HAP-1 (cell line): ENCODE data around the gene PRR16.

Experiments used
- DNase-seq, 2 experiments: peaks; one replicate each; pipeline ENCODE4 v3.0.0-alpha.2; 2016 to 2020; ENCODE audit warnings: low spot score in 2 of 2
- H3K27me3 ChIP-seq: fragments of 250-450 bp; sonication (Bioruptor Pico); 2 replicates; pipeline ENCODE4 v1.5.1; 2020; ENCODE audit warnings: low read depth, mild to moderate bottlenecking, moderate library complexity
- H3K36me3 ChIP-seq: fragments of 250-450 bp; sonication (Bioruptor Pico); replicated peaks from 2 replicates; pipeline ENCODE4 v1.5.1; 2020; ENCODE audit warnings: mild to moderate bottlenecking
- H3K4me1 ChIP-seq: fragments of 250-450 bp; sonication (Bioruptor Pico); 2 replicates; pipeline ENCODE4 v1.5.1; 2020; ENCODE audit warnings: mild to moderate bottlenecking
- H3K4me3 ChIP-seq: fragments of 250-450 bp; sonication (Bioruptor Pico); 2 replicates; pipeline ENCODE4 v1.5.1; 2020; ENCODE audit warnings: mild to moderate bottlenecking, moderate library complexity
- H3K9me3 ChIP-seq: fragments of 250-450 bp; sonication (Bioruptor Pico); 2 replicates; pipeline ENCODE4 v1.5.1; 2020; ENCODE audit warnings: mild to moderate bottlenecking, moderate library complexity
- in situ Hi-C: fragments of 300-500 bp; cut with MboI; formaldehyde crosslinking; loops from 3 replicates; pipeline ENCODE4 v1.14.3; 2020; ENCODE audit warnings: low sequenced_read_pairs, inconsistent platforms, mixed read lengths

The PRR16 gene

DNA sequence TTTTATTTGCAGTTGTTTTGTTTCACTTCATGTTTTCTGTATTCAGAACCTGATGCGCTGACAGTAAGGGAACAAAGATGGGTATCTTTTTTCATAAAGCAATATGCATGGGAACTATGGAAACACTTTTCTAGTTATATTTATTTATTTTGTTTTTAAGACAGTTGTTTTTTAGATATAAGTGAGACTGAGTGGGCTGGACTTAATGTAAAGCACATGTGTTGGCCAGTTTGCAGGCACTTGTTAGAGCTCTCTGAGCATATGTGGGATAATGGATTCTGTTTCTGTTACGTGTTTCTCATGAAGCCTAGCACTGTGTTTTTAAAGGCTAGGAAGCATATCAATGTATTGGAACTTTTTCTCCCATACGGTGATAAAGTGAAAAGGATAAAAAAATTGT is 164.1 kb downstream of the PRR16 start:
- Histone ChIP-seq H3K4me1 (peaks cover 5% of the 10 kb centered on the region), H3K9me3 (no peaks in the 10 kb centered on the region), H3K36me3 (no peaks in the 10 kb centered on the region), H3K4me3 (no peak overlapping the region), H3K27me3 (no peaks in the 10 kb centered on the region)
- in situ Hi-C loops: no loop called here
- DNase-seq: no peak

DNA sequence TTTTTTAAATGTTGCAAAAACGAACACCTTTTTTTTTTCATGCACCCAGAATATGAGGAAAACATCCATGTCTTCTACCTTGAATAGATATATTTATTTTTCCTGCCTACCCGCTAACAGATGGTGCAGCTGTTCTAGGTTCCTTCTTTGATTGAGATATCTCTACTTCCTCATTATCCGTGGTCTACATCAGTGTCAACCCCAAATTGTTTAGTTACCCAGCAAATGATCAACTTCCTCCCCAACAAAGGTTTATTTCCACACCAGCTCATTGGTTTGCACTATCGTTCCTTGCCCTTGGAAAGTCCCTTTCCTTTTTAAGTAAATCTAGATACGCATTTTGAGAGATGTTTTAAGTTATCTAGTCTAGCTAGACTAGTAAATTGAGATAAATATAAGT is 166.4 kb downstream of the PRR16 start:
- no peaks in the 10 kb centered on the region for H3K27me3 ChIP-seq
- H3K4me1 ChIP-seq: peaks cover 5% of the 10 kb centered on the region
- DNase-seq: no peak
- no peaks in the 10 kb centered on the region for H3K9me3 ChIP-seq
- H3K36me3 ChIP-seq: no peaks in the 10 kb centered on the region
- in situ Hi-C loops: no loop called here
- no peak overlapping the region for H3K4me3 ChIP-seq

DNA sequence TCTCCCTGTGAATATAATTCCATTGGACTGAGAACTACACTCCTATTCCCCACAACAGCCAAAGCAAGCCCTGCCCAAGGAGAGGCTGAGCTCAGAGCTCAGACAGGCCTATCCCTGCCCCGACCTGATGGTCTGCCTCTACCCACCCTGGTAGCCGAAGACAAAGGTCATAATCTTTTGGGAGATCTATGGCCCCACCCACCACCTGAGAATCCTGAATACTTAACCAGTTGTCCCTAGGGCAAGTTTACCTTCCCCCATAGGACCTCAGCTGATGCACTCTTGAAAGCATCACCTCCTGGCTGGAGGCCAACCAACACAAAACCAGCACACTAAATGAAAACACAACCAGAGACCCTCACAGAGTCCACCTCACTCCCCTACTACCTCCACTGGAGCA is 167.5 kb downstream of the PRR16 start:
- DNase-seq: no peak
- in situ Hi-C loops: no loop called here
- no peak overlapping the region for H3K4me3 ChIP-seq
- H3K27me3 ChIP-seq: no peaks in the 10 kb centered on the region
- H3K9me3 ChIP-seq: no peaks in the 10 kb centered on the region
- H3K4me1 ChIP-seq: peaks cover 5% of the 10 kb centered on the region
- H3K36me3 ChIP-seq: no peaks in the 10 kb centered on the region

GRCh38 chr5:120632430-120632829 is 168.3 kb downstream of the PRR16 start:
- no peak for DNase-seq
- Histone ChIP-seq H3K4me1 (no peaks in the 10 kb centered on the region), H3K27me3 (no peaks in the 10 kb centered on the region), H3K4me3 (no peak overlapping the region), H3K36me3 (no peaks in the 10 kb centered on the region), H3K9me3 (no peaks in the 10 kb centered on the region)
- in situ Hi-C loops: no loop called here

DNA sequence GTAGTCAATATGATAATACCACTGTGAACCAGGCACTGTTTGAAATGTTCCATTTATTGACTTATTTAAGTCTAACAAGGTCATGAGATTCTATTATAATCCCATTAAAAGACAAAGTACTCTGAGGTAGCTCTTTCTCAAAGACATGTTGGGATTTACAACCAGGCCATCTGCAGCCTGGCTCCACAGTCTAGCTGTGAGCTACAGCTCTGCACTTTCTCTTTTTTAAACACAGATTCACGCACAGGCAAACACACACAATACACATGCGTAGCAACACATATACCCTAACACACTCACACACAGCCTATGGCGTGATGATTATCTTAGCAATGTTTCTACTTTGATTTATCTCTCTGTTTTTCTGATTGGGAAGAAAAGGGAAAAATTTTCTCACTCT is 174.3 kb downstream of the PRR16 start:
- no peak for DNase-seq
- Histone ChIP-seq H3K36me3 (no peaks in the 10 kb centered on the region), H3K27me3 (no peaks in the 10 kb centered on the region), H3K9me3 (no peaks in the 10 kb centered on the region), H3K4me3 (no peak overlapping the region), H3K4me1 (no peaks in the 10 kb centered on the region)
- in situ Hi-C loops: no loop called here

GRCh38 chr5:120640778-120641177 is 176.7 kb downstream of the PRR16 start:
- Histone ChIP-seq H3K36me3 (no peaks in the 10 kb centered on the region), H3K4me3 (no peak overlapping the region), H3K9me3 (no peaks in the 10 kb centered on the region), H3K4me1 (peaks cover 8% of the 10 kb centered on the region), H3K27me3 (no peaks in the 10 kb centered on the region)
- in situ Hi-C loops: no loop called here
- DNase-seq: no peak

- DNase-seq: no peak
- peaks cover 22% of the 10 kb centered on the region for H3K4me1 ChIP-seq
- no peaks in the 10 kb centered on the region for H3K27me3 ChIP-seq
- H3K4me3 ChIP-seq: no peak overlapping the region
- no peaks in the 10 kb centered on the region for H3K9me3 ChIP-seq
- in situ Hi-C loops: no loop called here
- no peaks in the 10 kb centered on the region for H3K36me3 ChIP-seq
Observed at GRCh38 chr5:120644516-120644915, 180.4 kb downstream of the PRR16 start.

- H3K36me3 ChIP-seq: no peaks in the 10 kb centered on the region
- peak; percentile 31 to 76 for DNase-seq
- in situ Hi-C loops: no loop called here
- no peak overlapping the region for H3K4me3 ChIP-seq
- no peaks in the 10 kb centered on the region for H3K27me3 ChIP-seq
- H3K4me1 ChIP-seq: peaks cover 35% of the 10 kb centered on the region
- no peaks in the 10 kb centered on the region for H3K9me3 ChIP-seq
Observed at GRCh38 chr5:120655828-120656435, 191.8 kb downstream of the PRR16 start.

DNA sequence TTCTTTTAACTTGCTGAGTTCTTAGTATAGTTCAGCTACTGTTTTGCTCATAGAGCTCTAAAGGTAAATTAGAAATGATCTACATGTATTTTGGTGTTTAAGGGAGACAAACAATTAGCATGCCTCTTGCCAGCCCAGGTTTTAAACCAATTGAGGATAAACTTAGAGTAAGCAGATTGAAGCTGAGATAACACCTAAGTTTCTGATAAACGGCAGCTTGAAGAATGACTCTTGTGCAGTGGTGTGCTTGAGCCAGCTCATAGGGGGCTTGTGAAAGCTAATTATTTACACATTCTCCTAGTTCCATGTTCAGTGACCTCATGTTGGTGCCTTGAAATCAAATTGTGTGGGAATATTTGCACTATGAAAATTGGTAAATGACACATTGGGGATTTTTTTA is 193.0 kb downstream of the PRR16 start:
- Histone ChIP-seq H3K9me3 (no peaks in the 10 kb centered on the region), H3K4me1 (peaks cover 39% of the 10 kb centered on the region), H3K36me3 (no peaks in the 10 kb centered on the region), H3K27me3 (no peaks in the 10 kb centered on the region), H3K4me3 (no peak overlapping the region)
- in situ Hi-C loops: no loop called here
- no peak for DNase-seq

DNA sequence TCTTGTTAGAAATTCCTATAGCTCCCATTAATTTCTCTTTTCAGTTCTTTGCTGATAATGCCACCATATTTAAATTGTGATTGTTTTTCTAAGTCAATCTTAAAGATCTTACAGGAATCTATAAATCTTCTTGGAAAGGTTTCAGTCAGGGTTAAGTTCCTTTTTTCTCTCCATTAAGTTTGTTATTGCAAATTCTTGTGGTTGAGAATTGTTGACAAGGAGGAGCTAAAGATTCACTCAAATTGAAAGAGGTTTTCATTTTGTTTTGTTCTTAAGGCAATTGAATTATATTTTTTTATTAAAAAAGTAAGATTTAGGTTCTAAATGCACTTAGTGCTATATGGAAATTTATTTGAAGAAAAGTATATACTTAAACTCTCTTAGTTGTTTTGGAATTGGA is 213.4 kb downstream of the PRR16 start:
- DNase-seq: no peak
- Histone ChIP-seq H3K36me3 (no peaks in the 10 kb centered on the region), H3K4me3 (no peak overlapping the region), H3K9me3 (no peaks in the 10 kb centered on the region), H3K4me1 (no peaks in the 10 kb centered on the region), H3K27me3 (no peaks in the 10 kb centered on the region)
- in situ Hi-C loops: no loop called here

DNA sequence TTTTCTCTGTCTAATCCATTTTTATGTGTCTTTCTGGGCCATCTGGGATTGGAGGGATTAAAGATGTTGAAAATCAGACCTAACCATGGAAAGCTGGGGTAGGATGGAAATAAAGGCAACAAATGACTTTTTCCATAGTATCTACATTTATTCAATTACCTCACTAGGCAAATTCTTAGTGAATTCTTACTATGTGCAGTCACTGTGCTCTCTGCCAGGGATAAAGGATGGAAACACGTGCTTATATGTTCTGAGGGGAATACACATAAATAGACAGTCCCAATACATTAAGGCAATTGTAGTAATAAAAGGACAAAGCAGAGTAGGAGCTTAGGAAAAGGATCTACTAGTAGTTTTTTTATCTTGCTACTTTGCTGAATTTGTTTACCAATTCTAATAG is 214.2 kb downstream of the PRR16 start:
- Histone ChIP-seq H3K9me3 (no peaks in the 10 kb centered on the region), H3K4me3 (no peak overlapping the region), H3K27me3 (no peaks in the 10 kb centered on the region), H3K36me3 (no peaks in the 10 kb centered on the region), H3K4me1 (no peaks in the 10 kb centered on the region)
- DNase-seq: no peak
- in situ Hi-C loops: no loop called here

- DNase-seq: no peak
- in situ Hi-C loops: no loop called here
- Histone ChIP-seq H3K36me3 (no peaks in the 10 kb centered on the region), H3K27me3 (no peaks in the 10 kb centered on the region), H3K4me3 (no peak overlapping the region), H3K9me3 (no peaks in the 10 kb centered on the region), H3K4me1 (no peaks in the 10 kb centered on the region)
Observed at GRCh38 chr5:120682851-120683250, 218.8 kb downstream of the PRR16 start.

DNA sequence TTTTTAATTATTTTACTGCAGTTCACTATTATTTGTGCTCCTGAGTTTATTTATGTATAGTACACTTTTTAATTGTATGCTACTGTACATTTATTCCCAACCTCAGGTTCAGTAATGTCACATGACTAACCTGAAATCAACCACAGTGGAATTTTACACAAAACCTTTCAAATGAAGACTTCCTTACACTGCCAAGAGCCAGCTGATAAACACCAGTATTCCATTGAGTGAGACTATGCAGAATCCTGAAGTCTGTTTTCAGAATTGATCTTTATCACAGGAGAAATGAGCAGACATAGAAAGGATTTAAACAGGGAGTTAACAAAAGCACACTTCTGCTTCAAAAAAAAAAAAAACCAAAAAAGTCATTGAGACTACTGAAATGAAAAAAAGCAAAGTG is 219.5 kb downstream of the PRR16 start:
- no peak for DNase-seq
- Histone ChIP-seq H3K36me3 (no peaks in the 10 kb centered on the region), H3K4me3 (no peak overlapping the region), H3K9me3 (no peaks in the 10 kb centered on the region), H3K27me3 (no peaks in the 10 kb centered on the region), H3K4me1 (no peaks in the 10 kb centered on the region)
- in situ Hi-C loops: no loop called here

DNA sequence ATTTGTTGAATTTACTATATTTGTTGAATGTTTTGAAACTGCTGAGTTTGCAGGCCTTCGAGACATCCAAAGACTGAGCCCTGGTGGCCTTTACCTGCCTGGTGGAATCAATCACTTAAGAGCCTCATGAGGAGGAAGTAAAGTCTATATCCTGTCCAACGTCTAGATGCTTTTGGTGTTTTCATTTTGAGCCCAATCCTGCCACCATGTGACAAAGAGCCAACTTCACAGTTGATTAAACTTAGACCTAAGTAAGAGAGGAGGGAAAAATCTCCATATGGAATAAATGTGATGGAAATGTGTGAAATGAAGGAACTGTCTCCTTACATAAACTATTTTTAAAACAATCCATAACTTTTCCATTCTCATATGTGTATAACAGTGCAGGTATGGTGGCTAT is 220.1 kb downstream of the PRR16 start:
- no peak for DNase-seq
- Histone ChIP-seq H3K9me3 (no peaks in the 10 kb centered on the region), H3K27me3 (no peaks in the 10 kb centered on the region), H3K4me1 (no peaks in the 10 kb centered on the region), H3K4me3 (no peak overlapping the region), H3K36me3 (no peaks in the 10 kb centered on the region)
- in situ Hi-C loops: no loop called here

GRCh38 chr5:120684749-120685415 is 220.8 kb downstream of the PRR16 start:
- Histone ChIP-seq H3K4me1 (no peaks in the 10 kb centered on the region), H3K4me3 (no peak overlapping the region), H3K36me3 (no peaks in the 10 kb centered on the region), H3K27me3 (no peaks in the 10 kb centered on the region), H3K9me3 (no peaks in the 10 kb centered on the region)
- in situ Hi-C loops: no loop called here
- peak; percentile 35 to 41 for DNase-seq
